Bronchial epithelial cell (primary cell): Measurements from ENCODE around the gene CHSY3. TPM values are rescaled to one million over a fixed set of nuclear protein-coding genes. Genes with fewer than 3 reads are reported as not detected.

Experiments used
- DNase-seq: peaks from one replicate; pipeline ENCODE4 v3.0.0-alpha.2; 2010; ENCODE audit warnings: low read depth
- FAIRE-seq: peaks from 2 replicates; lab custom pipeline; 2011; peaks lifted over from hg19 to GRCh38; lab: Jason Lieb, UNC
- H3K27me3 ChIP-seq: 2 replicates; pipeline ENCODE4 v1.5.1; 2011; ENCODE audit warnings: low read length; ENCODE audit not compliant: control insufficient read depth, insufficient read depth
- H3K36me3 ChIP-seq: 2 replicates; pipeline ENCODE4 v1.5.1; 2011; ENCODE audit warnings: low read length; ENCODE audit not compliant: control insufficient read depth, insufficient read depth
- H3K4me3 ChIP-seq: 2 replicates; pipeline ENCODE4 v1.5.1; 2011; ENCODE audit warnings: mild to moderate bottlenecking, low read depth, low read length, control low read depth
- total RNA-seq: library from RNA; depleted of rRNA; stranded (reverse); fragments of >200 nt; gene quantifications from 2 replicates; pipeline ENCODE4 v1.2.1, GENCODE V29; 2014
- TF ChIP-seq, protein P1 (sequence below): IDR thresholded peaks from 2 replicates; pipeline ENCODE4 v1.5.1; 2011; ENCODE audit warnings: mild to moderate bottlenecking, moderate library complexity, low read length, control low read depth, inconsistent platforms; ENCODE audit not compliant: insufficient read depth, severe bottlenecking

Gene CHSY3
- total RNA-seq, 1 donor from 2014 or later = 0.26 TPM

DNA sequence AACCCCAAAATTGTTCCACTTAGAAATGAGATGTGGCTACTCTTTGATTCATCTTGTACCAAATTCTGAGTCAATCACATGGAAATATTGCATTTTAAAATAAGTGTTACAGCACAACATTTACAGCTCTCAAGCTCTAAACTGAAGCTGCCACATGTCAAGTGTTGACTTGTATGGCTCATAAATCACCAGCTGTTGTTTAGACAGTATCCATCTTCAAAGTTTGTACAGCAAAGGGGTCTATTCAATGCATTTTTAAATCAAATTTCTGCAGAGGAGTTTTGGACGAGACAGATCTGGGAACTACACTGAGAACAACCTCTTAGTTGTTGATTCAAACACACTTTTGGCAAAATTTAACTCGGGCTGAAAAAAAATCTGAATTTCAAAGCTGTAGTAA, 31.4 kb downstream of the CHSY3 start:
- H3K4me3 ChIP-seq = no peak overlapping the region
- DNase-seq (no peak), FAIRE-seq (no peak)
- no peaks in the 10 kb centered on the region for H3K27me3 ChIP-seq
- H3K36me3 ChIP-seq = no peaks in the 10 kb centered on the region
- TF ChIP-seq, protein P1, sequence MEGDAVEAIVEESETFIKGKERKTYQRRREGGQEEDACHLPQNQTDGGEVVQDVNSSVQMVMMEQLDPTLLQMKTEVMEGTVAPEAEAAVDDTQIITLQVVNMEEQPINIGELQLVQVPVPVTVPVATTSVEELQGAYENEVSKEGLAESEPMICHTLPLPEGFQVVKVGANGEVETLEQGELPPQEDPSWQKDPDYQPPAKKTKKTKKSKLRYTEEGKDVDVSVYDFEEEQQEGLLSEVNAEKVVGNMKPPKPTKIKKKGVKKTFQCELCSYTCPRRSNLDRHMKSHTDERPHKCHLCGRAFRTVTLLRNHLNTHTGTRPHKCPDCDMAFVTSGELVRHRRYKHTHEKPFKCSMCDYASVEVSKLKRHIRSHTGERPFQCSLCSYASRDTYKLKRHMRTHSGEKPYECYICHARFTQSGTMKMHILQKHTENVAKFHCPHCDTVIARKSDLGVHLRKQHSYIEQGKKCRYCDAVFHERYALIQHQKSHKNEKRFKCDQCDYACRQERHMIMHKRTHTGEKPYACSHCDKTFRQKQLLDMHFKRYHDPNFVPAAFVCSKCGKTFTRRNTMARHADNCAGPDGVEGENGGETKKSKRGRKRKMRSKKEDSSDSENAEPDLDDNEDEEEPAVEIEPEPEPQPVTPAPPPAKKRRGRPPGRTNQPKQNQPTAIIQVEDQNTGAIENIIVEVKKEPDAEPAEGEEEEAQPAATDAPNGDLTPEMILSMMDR = no peak

DNA sequence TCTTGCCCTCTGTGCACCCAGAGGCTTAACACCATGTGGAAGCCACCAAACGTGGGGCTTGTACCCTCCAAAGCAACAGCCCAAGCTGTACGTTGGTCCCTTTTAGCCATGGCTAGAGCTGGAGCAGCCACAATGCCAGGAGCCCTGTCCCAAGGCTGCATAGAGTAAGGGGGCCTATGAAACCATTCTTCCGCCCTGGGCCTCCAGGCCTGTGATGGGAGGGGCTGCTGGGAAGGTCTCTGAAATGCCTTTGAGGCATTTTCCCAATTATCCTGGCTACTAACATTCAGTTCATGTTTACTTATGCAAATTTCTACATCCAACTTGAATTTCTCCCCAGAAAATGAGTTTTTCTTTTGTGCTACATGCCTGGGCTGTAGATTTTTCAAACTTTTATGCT, 33.8 kb downstream of the CHSY3 start:
- TF ChIP-seq, protein P1 = no peak
- Histone ChIP-seq H3K27me3 (no peaks in the 10 kb centered on the region), H3K4me3 (no peak overlapping the region), H3K36me3 (no peaks in the 10 kb centered on the region)
- DNase-seq = no peak
- no peak for FAIRE-seq

DNA sequence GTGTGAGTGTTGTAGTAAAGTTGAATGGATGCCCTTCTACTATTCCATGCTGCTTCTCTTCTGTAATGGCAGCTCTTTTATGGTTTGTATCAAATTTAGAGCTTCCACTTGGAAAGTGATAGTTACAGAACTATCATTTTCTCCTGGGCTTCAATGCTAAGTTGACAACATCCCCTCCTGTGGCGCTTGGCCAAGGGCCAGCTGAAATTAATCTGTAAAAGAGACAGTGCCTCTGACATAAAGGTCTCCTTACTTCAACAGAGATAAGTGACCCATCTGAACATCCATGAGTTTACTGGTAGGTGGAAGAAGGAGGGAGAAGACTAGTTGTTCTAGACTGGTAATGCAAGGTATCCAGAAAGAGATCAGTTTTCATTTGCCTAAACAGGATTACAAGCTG, 39.7 kb downstream of the CHSY3 start:
- H3K27me3 ChIP-seq = no peaks in the 10 kb centered on the region
- TF ChIP-seq, protein P1 = no peak
- FAIRE-seq = no peak

DNA sequence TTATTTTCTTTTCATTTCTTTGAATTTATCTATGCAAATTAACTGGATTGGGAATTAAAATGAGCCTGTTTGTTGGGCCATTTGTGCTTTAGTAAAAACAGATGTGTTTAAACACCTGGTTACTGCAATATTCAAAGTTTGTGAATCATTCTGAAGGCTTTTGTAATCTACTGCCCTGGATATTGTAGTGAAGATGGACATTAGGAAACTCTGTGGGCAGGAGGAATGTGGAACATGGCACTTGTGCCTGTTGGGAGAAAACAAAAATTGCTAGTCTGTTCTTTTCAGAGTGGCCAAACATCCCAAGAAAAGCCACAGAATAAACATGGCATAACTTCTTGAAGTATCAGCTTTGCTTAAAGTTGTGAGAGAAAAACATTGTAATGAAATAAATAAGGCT, 40.8 kb downstream of the CHSY3 start:
- Histone ChIP-seq H3K27me3 (no peaks in the 10 kb centered on the region), H3K4me3 (no peak overlapping the region), H3K36me3 (no peaks in the 10 kb centered on the region)
- DNase-seq = peak; percentile 48
- TF ChIP-seq, protein P1 = no peak
- FAIRE-seq = no peak

More for the DNA sequence above, 39.7 kb downstream of the CHSY3 start:
- H3K4me3 ChIP-seq = no peak overlapping the region
- H3K36me3 ChIP-seq = no peaks in the 10 kb centered on the region
- DNase-seq = no peak

DNA sequence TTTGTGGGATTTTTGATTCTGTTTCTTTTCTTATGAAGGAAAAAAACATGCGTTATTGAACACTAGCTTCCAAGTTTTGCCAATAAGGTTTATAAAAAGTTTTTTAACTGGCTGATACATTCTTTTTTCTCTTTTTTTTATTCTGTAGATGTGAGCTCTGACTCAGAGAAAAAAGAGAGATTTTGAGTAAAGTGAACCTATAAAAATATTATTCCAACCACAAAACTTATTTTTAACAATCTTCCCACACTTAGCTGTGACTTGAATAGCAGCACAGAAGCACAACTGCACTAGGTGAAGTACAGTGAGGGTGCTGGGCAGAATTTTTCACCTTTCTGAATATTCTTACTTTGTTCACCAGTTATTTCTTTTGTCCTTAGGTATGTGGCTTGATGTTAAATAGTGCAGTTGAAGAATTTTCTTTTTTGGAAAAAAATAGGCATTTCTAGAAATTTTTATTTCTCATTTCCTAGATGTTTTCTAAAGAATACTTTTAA, 41.6 kb downstream of the CHSY3 start:
- H3K27me3 ChIP-seq = no peaks in the 10 kb centered on the region
- DNase-seq (no peak), FAIRE-seq (no peak)
- TF ChIP-seq, protein P1 = no peak
- H3K36me3 ChIP-seq = no peaks in the 10 kb centered on the region
- no peak overlapping the region for H3K4me3 ChIP-seq

DNA sequence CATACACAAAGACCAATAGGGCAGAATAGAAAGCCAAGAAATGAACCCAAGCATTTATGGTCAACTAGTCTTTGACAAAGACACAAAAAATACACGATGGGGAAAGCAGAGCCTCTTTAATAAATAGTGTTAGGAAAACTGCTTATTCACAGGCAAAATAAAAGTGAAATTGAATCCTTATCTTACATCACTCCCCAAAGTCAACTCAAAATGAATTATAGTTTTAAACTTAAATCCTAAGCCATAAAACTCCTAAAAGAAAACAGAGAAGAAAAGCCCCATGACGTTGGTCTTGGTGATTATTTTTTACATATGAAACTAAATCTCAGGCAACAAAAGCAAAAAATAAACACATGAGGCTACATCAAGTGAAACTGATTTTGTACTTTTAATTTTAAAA, 46.8 kb downstream of the CHSY3 start:
- FAIRE-seq (no peak), DNase-seq (no peak)
- TF ChIP-seq, protein P1 = no peak

More for the DNA sequence above, 46.8 kb downstream of the CHSY3 start:
- Histone ChIP-seq H3K27me3 (no peaks in the 10 kb centered on the region), H3K36me3 (no peaks in the 10 kb centered on the region), H3K4me3 (no peak overlapping the region)
